ENCODE measurements around the gene KREMEN1. TPM values are rescaled to one million over a fixed set of nuclear protein-coding genes. Genes with fewer than 3 reads are reported as not detected.

The KREMEN1 gene
- total and polyA plus RNA-seq, 2 experiments from 2014 or later: 1.8 to 3.8 TPM

DNA sequence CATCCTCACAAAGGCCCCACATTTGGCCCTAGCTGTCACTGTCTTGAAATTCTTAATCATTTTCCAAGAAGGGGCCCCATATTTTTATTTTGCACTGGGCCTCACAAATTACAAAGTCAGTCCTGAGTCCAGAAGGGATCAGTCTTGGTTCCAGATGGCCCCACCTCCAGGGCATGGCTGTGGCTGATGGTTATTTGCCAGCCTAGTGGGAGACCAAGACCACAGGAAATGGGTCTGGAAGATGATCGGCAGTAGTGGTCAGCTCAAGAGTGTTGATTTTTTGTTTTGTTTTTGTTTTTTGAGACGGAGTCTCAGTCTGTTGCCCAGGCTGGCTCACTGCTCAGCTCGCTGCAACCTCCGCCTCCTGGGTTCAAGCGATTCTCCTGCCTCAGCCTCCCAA lies 85.7 kb downstream of the KREMEN1 start (continued):
- TF ChIP-seq, protein P1, sequence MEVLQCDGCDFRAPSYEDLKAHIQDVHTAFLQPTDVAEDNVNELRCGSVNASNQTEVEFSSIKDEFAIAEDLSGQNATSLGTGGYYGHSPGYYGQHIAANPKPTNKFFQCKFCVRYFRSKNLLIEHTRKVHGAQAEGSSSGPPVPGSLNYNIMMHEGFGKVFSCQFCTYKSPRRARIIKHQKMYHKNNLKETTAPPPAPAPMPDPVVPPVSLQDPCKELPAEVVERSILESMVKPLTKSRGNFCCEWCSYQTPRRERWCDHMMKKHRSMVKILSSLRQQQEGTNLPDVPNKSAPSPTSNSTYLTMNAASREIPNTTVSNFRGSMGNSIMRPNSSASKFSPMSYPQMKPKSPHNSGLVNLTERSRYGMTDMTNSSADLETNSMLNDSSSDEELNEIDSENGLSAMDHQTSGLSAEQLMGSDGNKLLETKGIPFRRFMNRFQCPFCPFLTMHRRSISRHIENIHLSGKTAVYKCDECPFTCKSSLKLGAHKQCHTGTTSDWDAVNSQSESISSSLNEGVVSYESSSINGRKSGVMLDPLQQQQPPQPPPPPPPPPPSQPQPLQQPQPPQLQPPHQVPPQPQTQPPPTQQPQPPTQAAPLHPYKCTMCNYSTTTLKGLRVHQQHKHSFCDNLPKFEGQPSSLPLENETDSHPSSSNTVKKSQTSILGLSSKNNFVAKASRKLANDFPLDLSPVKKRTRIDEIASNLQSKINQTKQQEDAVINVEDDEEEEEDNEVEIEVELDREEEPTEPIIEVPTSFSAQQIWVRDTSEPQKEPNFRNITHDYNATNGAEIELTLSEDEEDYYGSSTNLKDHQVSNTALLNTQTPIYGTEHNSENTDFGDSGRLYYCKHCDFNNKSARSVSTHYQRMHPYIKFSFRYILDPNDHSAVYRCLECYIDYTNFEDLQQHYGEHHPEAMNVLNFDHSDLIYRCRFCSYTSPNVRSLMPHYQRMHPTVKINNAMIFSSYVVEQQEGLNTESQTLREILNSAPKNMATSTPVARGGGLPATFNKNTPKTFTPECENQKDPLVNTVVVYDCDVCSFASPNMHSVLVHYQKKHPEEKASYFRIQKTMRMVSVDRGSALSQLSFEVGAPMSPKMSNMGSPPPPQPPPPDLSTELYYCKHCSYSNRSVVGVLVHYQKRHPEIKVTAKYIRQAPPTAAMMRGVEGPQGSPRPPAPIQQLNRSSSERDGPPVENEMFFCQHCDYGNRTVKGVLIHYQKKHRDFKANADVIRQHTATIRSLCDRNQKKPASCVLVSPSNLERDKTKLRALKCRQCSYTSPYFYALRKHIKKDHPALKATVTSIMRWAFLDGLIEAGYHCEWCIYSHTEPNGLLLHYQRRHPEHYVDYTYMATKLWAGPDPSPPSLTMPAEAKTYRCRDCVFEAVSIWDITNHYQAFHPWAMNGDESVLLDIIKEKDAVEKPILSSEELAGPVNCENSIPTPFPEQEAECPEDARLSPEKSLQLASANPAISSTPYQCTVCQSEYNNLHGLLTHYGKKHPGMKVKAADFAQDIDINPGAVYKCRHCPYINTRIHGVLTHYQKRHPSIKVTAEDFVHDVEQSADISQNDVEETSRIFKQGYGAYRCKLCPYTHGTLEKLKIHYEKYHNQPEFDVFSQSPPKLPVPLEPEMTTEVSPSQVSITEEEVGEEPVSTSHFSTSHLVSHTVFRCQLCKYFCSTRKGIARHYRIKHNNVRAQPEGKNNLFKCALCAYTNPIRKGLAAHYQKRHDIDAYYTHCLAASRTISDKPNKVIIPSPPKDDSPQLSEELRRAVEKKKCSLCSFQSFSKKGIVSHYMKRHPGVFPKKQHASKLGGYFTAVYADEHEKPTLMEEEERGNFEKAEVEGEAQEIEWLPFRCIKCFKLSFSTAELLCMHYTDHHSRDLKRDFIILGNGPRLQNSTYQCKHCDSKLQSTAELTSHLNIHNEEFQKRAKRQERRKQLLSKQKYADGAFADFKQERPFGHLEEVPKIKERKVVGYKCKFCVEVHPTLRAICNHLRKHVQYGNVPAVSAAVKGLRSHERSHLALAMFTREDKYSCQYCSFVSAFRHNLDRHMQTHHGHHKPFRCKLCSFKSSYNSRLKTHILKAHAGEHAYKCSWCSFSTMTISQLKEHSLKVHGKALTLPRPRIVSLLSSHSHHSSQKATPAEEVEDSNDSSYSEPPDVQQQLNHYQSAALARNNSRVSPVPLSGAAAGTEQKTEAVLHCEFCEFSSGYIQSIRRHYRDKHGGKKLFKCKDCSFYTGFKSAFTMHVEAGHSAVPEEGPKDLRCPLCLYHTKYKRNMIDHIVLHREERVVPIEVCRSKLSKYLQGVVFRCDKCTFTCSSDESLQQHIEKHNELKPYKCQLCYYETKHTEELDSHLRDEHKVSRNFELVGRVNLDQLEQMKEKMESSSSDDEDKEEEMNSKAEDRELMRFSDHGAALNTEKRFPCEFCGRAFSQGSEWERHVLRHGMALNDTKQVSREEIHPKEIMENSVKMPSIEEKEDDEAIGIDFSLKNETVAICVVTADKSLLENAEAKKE (CRISPR knock-in tag; IDR thresholded peaks at IDR 0.05): no peak
- TF ChIP-seq, protein P2, sequence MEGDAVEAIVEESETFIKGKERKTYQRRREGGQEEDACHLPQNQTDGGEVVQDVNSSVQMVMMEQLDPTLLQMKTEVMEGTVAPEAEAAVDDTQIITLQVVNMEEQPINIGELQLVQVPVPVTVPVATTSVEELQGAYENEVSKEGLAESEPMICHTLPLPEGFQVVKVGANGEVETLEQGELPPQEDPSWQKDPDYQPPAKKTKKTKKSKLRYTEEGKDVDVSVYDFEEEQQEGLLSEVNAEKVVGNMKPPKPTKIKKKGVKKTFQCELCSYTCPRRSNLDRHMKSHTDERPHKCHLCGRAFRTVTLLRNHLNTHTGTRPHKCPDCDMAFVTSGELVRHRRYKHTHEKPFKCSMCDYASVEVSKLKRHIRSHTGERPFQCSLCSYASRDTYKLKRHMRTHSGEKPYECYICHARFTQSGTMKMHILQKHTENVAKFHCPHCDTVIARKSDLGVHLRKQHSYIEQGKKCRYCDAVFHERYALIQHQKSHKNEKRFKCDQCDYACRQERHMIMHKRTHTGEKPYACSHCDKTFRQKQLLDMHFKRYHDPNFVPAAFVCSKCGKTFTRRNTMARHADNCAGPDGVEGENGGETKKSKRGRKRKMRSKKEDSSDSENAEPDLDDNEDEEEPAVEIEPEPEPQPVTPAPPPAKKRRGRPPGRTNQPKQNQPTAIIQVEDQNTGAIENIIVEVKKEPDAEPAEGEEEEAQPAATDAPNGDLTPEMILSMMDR (conservative IDR thresholded peaks at IDR 0.05; ENCODE audit: low read depth in 2 of 2): no peak

DNA sequence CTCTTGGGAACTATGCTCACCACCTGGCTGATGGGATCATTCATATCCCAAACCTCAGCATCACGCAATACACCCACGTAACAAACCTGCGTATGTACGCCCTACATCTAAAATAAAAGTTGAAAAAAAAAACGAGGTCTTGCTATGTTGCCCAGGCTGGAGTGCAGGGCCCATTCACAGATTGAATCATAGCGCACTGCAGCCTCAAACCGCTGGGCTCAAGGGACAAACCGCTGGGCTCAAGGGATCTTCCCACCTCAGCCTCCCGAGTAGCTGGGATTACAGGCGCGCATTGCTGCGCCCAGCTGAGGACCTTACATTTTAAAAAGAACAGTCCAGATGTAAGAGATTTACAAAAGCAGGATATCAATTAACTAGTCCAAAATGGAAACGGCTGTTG lies 91.0 kb downstream of the KREMEN1 start:
- Histone ChIP-seq H3K27ac (ENCODE audit: low read depth) (no peak overlapping the region), H3K4me3 (no peak overlapping the region), H2AFZ (no peak overlapping the region), H3K9me2 (ENCODE audit: insufficient read depth) (0 out of 2 replicates have a peak, but pooled peaks cover 3% of the 10 kb centered on the region), H3K27me3 (ENCODE audit: insufficient read depth) (no peaks in the 10 kb centered on the region), H3K79me2 (replicated peaks; ENCODE audit: insufficient read depth) (no peaks in the 10 kb centered on the region), H4K20me1 (replicated peaks; ENCODE audit: insufficient read depth) (no peaks in the 10 kb centered on the region), H3F3A (replicated peaks; ENCODE audit: low read depth) (no peaks in the 10 kb centered on the region), H3K4me2 (no peak overlapping the region), H3K36me3 (ENCODE audit: insufficient read depth) (no peaks in the 10 kb centered on the region), H3K4me1 (ENCODE audit: insufficient read depth) (no peaks in the 10 kb centered on the region)
- no peaks in the 10 kb centered on the region for H3K36me3 Mint-ChIP-seq (ENCODE audit: low read depth)
- no peaks in the 10 kb centered on the region for H3K9me3 Mint-ChIP-seq
- ATAC-seq: no peak
- DNase-seq (ENCODE audit: low spot score): no peak
- no peak overlapping the region for H3K4me3 Mint-ChIP-seq
- peaks cover 13% of the 10 kb centered on the region for H3K27me3 Mint-ChIP-seq (ENCODE audit: insufficient read depth, low read depth, poor library complexity)
- no peak overlapping the region for H3K27ac Mint-ChIP-seq
- no peaks in the 10 kb centered on the region for H3K4me1 Mint-ChIP-seq
- TF ChIP-seq ZNF331 (CRISPR knock-in tag; IDR thresholded peaks at IDR 0.05; ENCODE audit: low read depth): no peak
- TF ChIP-seq, protein P3, sequence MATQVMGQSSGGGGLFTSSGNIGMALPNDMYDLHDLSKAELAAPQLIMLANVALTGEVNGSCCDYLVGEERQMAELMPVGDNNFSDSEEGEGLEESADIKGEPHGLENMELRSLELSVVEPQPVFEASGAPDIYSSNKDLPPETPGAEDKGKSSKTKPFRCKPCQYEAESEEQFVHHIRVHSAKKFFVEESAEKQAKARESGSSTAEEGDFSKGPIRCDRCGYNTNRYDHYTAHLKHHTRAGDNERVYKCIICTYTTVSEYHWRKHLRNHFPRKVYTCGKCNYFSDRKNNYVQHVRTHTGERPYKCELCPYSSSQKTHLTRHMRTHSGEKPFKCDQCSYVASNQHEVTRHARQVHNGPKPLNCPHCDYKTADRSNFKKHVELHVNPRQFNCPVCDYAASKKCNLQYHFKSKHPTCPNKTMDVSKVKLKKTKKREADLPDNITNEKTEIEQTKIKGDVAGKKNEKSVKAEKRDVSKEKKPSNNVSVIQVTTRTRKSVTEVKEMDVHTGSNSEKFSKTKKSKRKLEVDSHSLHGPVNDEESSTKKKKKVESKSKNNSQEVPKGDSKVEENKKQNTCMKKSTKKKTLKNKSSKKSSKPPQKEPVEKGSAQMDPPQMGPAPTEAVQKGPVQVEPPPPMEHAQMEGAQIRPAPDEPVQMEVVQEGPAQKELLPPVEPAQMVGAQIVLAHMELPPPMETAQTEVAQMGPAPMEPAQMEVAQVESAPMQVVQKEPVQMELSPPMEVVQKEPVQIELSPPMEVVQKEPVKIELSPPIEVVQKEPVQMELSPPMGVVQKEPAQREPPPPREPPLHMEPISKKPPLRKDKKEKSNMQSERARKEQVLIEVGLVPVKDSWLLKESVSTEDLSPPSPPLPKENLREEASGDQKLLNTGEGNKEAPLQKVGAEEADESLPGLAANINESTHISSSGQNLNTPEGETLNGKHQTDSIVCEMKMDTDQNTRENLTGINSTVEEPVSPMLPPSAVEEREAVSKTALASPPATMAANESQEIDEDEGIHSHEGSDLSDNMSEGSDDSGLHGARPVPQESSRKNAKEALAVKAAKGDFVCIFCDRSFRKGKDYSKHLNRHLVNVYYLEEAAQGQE (IDR thresholded peaks at IDR 0.05; ENCODE audit: unreplicated experiment): no peak
